Inflammatory macrophage treated with lipopolysaccharide for 1 hour (primary cell): ENCODE measurements around the gene ANGEL1.

Experiments
- DNase-seq, 2 donors: peaks; one replicate each; pipeline ENCODE4 v3.0.0-alpha.2; 2020 to 2022

Gene ANGEL1

GRCh38 chr14:76763096-76764041 is 49.3 kb downstream of the ANGEL1 start:
- peak; percentile 50 to 68 for DNase-seq

GRCh38 chr14:76762411-76763095 is 50.1 kb downstream of the ANGEL1 start:
- peak in 1 of 2 donors; percentile 26 for DNase-seq

- no peak for DNase-seq
These were observed 50.7 kb downstream of the ANGEL1 start for GRCh38 chr14:76761960-76762410.

GRCh38 chr14:76761136-76761959 is 51.3 kb downstream of the ANGEL1 start, which contains the start of gene VASH1:
TSS of gene VASH1 (plus strand) at chr14:76761468. CDS start at chr14:76762822, 1,354 bp downstream.
- DNase-seq, result peak; percentile 64 to 71

GRCh38 chr14:76760331-76761135 is 52.1 kb downstream of the ANGEL1 start:
- no peak for DNase-seq

GRCh38 chr14:76759589-76759988 is 53.1 kb downstream of the ANGEL1 start:
- DNase-seq, result no peak

GRCh38 chr14:76756371-76756750 is 56.3 kb downstream of the ANGEL1 start:
- DNase-seq, result no peak

GRCh38 chr14:76755610-76756370 is 56.9 kb downstream of the ANGEL1 start:
- DNase-seq, result no peak

GRCh38 chr14:76754586-76754985 is 58.1 kb downstream of the ANGEL1 start:
- DNase-seq, result no peak

- no peak for DNase-seq
These were observed 59.0 kb downstream of the ANGEL1 start for GRCh38 chr14:76753541-76754198.

- DNase-seq, result no peak
These were observed 59.9 kb downstream of the ANGEL1 start for GRCh38 chr14:76752744-76753143.

GRCh38 chr14:76742966-76743365 is 69.7 kb downstream of the ANGEL1 start:
- DNase-seq, result peak in 1 of 2 donors; percentile 48

- no peak for DNase-seq
These were observed 70.5 kb downstream of the ANGEL1 start for GRCh38 chr14:76742185-76742584.

GRCh38 chr14:76741074-76741473 is 71.6 kb downstream of the ANGEL1 start:
- DNase-seq, result no peak
